MM.1S (cell line): ENCODE measurements around the gene CAV1.

Experiments used
- CTCF ChIP-seq: fragments of 300-600 bp; sonication (generic); IDR thresholded peaks from 2 replicates; pipeline ENCODE4 v1.5.1; 2016; ENCODE audit warnings: antibody characterized with exemption, low read length, mixed read lengths
- EZH2phosphoT487 ChIP-seq: fragments of 300-600 bp; sonication (generic); IDR thresholded peaks from 2 replicates; pipeline ENCODE4 v1.6.1; 2018; ENCODE audit warnings: antibody characterized with exemption, low read length

- TF ChIP-seq CTCF (no peak), EZH2phosphoT487 (no peak)
These were observed 28.2 kb upstream of the CAV1 start for GRCh38 chr7:116496653-116497052.
